Nephron (organoid): ENCODE measurements around the gene CFAP61.

ENCODE experiments used
- H3K27ac Mint-ChIP-seq, 3 experiments: 2 replicates each; pipeline ENCODE4 v1.8.0; 2020; ENCODE audit warnings: mixed read lengths in 3 of 3, mild to moderate bottlenecking in 2 of 3, moderate library complexity in 1 of 3
- H3K27me3 Mint-ChIP-seq: 2 replicates; pipeline ENCODE4 v1.8.0; 2021; ENCODE audit warnings: low read depth, mild to moderate bottlenecking, moderate library complexity, mixed read lengths
- H3K36me3 Mint-ChIP-seq: 2 replicates; pipeline ENCODE4 v1.8.0; 2020; ENCODE audit warnings: low read depth, mixed read lengths
- H3K4me1 Mint-ChIP-seq: 2 replicates; pipeline ENCODE4 v1.8.0; 2020; ENCODE audit warnings: mixed read lengths
- H3K4me3 Mint-ChIP-seq, 3 experiments: 2 replicates each; pipeline ENCODE4 v1.8.0; 2020; ENCODE audit warnings: mild to moderate bottlenecking in 3 of 3, mixed read lengths in 3 of 3, moderate library complexity in 2 of 3
- H3K9me3 Mint-ChIP-seq: 2 replicates; pipeline ENCODE4 v1.8.0; 2020; ENCODE audit warnings: mixed read lengths
- CTCF ChIP-seq, 3 experiments: fragments of 200-600 bp; sonication (generic); IDR thresholded peaks; one replicate each; pipeline ENCODE4 v1.5.0; 2021; ENCODE audit warnings: antibody characterized with exemption in 3 of 3; ENCODE audit not compliant: unreplicated experiment in 3 of 3

CFAP61 gene

GRCh38 chr20:20253744-20254330, 201.5 kb downstream of the CFAP61 start:
- Mint-ChIP-seq H3K4me3 (no peak overlapping the region), H3K9me3 (peaks cover 2% of the 10 kb centered on the region), H3K4me1 (peaks cover 20% of the 10 kb centered on the region), H3K27ac (no peak overlapping the region), H3K36me3 (no peaks in the 10 kb centered on the region), H3K27me3 (peaks cover 25% of the 10 kb centered on the region)
- TF ChIP-seq CTCF (IDR thresholded peaks at IDR 0.05; ENCODE audit: unreplicated experiment in 3 of 3), result no peak

- Mint-ChIP-seq H3K27ac (no peak overlapping the region), H3K4me3 (no peak overlapping the region), H3K27me3 (peaks cover 18% of the 10 kb centered on the region), H3K4me1 (peaks cover 20% of the 10 kb centered on the region), H3K9me3 (peaks cover 5% of the 10 kb centered on the region), H3K36me3 (no peaks in the 10 kb centered on the region)
- TF ChIP-seq CTCF (IDR thresholded peaks at IDR 0.05; ENCODE audit: unreplicated experiment in 3 of 3), result no peak
Measured at GRCh38 chr20:20255099-20255498, 202.8 kb downstream of the CFAP61 start.

GRCh38 chr20:20259533-20259932, 207.2 kb downstream of the CFAP61 start:
- H3K4me1 Mint-ChIP-seq, result peaks cover 4% of the 10 kb centered on the region
- no peak overlapping the region for H3K27ac Mint-ChIP-seq
- no peak overlapping the region for H3K4me3 Mint-ChIP-seq
- TF ChIP-seq CTCF (IDR thresholded peaks at IDR 0.05; ENCODE audit: unreplicated experiment in 3 of 3), result no peak
- H3K9me3 Mint-ChIP-seq, result peaks cover 5% of the 10 kb centered on the region
- H3K27me3 Mint-ChIP-seq, result peaks cover 18% of the 10 kb centered on the region
- H3K36me3 Mint-ChIP-seq, result no peaks in the 10 kb centered on the region

- no peaks in the 10 kb centered on the region for H3K36me3 Mint-ChIP-seq
- peak overlapping the region in 1 of 3 experiments; percentile 22 for H3K27ac Mint-ChIP-seq
- H3K4me3 Mint-ChIP-seq, result no peak overlapping the region
- peaks cover 14% of the 10 kb centered on the region for H3K27me3 Mint-ChIP-seq
- H3K4me1 Mint-ChIP-seq, result peaks cover 4% of the 10 kb centered on the region
- no peak for TF ChIP-seq CTCF (IDR thresholded peaks at IDR 0.05; ENCODE audit: unreplicated experiment in 3 of 3)
- peaks cover 3% of the 10 kb centered on the region for H3K9me3 Mint-ChIP-seq
Measured at GRCh38 chr20:20261159-20261558, 208.8 kb downstream of the CFAP61 start.

- no peaks in the 10 kb centered on the region for H3K9me3 Mint-ChIP-seq
- no peak overlapping the region for H3K4me3 Mint-ChIP-seq
- peaks cover 4% of the 10 kb centered on the region for H3K4me1 Mint-ChIP-seq
- H3K27ac Mint-ChIP-seq, result no peak overlapping the region
- TF ChIP-seq CTCF (IDR thresholded peaks at IDR 0.05; ENCODE audit: unreplicated experiment in 3 of 3), result no peak
- H3K36me3 Mint-ChIP-seq, result no peaks in the 10 kb centered on the region
- peaks cover 6% of the 10 kb centered on the region for H3K27me3 Mint-ChIP-seq
Measured at GRCh38 chr20:20265210-20265609, 212.9 kb downstream of the CFAP61 start.

GRCh38 chr20:20266552-20266951, 214.2 kb downstream of the CFAP61 start:
- Mint-ChIP-seq H3K27ac (no peak overlapping the region), H3K36me3 (no peaks in the 10 kb centered on the region), H3K9me3 (no peaks in the 10 kb centered on the region), H3K4me1 (peaks cover 4% of the 10 kb centered on the region), H3K27me3 (peaks cover 6% of the 10 kb centered on the region), H3K4me3 (no peak overlapping the region)
- TF ChIP-seq CTCF (IDR thresholded peaks at IDR 0.05; ENCODE audit: unreplicated experiment in 3 of 3), result no peak
